AG10803 (cell line): Measurements from ENCODE around the gene GCGR.

Experiments
- DNase-seq: peaks from one replicate; pipeline ENCODE4 v3.0.0; 2010; ENCODE audit warnings: low read depth
- H3K4me3 ChIP-seq: 2 replicates; pipeline ENCODE4 v1.5.1; 2011; ENCODE audit warnings: mild to moderate bottlenecking, low read length, control low read depth
- TF ChIP-seq, protein P1 (sequence below): conservative IDR thresholded peaks from 2 replicates; pipeline ENCODE4 v1.5.1; 2011; ENCODE audit warnings: mild to moderate bottlenecking, low read length, control low read depth, inconsistent platforms

Gene GCGR

DNA sequence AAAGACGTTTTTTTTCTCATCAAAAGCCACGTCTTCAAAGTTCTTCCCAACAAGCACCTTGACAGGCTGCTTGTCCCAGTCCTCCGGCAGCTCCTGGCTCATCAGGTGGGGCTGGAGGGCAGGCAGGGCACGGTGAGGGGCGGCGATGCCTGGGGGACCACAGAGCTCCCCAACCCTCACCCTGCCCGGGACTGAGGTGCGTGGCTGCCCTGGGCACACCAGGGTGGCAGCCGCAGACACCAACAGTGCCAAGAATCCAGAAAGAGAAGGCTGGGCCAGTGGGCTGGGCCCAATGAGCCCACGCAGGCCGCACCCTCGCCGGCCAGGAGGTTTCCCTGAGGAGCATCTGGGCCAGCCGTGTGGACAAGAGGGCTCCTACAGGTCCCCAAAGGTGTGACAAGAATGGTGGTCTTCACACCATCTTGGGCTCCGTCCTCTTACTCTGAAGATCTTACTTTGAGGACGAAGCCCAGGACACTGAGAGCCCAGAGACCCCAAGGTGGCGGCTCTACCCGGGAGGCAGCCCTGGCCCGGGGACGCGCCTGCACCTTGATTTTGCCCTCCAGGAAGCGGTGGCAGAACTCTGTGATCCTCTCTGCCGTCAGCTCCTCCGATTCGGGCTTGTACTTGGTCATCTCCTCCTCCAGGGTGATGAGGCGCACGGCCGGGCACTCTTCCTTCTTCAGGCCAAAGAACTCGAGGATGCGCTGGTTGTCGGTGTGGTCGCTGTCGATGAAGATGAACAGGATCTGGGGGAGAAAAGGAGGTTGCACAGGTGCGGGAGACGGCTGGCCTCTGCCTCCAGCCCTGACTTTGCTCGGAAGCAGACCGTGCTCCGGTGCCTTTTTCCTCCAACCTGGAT, 42.2 kb downstream of the GCGR start:
- TF ChIP-seq, protein P1, sequence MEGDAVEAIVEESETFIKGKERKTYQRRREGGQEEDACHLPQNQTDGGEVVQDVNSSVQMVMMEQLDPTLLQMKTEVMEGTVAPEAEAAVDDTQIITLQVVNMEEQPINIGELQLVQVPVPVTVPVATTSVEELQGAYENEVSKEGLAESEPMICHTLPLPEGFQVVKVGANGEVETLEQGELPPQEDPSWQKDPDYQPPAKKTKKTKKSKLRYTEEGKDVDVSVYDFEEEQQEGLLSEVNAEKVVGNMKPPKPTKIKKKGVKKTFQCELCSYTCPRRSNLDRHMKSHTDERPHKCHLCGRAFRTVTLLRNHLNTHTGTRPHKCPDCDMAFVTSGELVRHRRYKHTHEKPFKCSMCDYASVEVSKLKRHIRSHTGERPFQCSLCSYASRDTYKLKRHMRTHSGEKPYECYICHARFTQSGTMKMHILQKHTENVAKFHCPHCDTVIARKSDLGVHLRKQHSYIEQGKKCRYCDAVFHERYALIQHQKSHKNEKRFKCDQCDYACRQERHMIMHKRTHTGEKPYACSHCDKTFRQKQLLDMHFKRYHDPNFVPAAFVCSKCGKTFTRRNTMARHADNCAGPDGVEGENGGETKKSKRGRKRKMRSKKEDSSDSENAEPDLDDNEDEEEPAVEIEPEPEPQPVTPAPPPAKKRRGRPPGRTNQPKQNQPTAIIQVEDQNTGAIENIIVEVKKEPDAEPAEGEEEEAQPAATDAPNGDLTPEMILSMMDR: no peak
- DNase-seq: no peak
- no peak overlapping the region for H3K4me3 ChIP-seq

DNA sequence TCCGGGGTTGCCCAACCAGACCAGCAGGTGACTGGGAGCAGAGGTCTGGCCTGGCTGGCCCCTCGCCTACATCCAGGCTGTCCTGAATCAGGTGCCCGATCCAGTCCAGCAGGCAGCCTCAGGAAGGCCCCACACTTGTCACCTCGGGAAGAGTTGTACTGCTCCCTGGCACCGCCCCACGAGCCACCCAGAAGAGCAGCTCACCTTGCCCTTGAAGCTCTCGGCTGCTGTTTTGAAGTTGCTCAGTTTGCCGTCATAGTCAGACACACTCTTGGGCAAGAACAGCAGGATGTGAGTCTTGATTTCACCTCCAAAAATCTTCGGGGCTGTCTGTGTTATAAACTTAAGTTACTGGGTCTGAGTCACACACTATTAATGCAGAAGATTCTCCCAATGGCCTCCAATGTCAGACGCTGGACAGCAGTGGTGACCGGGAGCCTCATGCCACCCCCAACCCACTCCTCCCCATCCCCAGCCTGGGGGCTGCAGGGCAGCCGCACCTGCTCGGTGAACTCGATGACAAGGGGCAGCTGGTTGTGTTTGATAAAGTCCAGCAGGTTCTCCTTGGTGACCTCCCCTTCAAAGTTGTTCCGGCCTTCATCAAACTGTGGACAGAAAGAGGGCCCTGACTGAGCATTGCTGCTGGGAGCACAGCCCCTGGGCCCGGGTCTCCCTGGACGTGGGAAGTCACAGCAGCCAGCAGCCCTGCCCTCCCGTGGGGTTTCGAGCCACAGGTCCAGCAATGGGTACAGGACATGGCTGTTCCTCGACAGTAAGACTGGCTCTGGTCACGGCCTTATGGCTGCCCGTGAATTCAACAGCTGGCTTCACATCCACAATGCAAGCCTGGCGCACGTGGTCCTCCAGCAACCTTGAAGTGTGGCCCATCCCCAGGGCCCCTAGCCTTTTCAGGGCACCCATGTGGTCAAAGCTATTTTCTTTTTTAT, 43.1 kb downstream of the GCGR start:
- no peak for DNase-seq
- no peak overlapping the region for H3K4me3 ChIP-seq
- TF ChIP-seq, protein P1: no peak

DNA sequence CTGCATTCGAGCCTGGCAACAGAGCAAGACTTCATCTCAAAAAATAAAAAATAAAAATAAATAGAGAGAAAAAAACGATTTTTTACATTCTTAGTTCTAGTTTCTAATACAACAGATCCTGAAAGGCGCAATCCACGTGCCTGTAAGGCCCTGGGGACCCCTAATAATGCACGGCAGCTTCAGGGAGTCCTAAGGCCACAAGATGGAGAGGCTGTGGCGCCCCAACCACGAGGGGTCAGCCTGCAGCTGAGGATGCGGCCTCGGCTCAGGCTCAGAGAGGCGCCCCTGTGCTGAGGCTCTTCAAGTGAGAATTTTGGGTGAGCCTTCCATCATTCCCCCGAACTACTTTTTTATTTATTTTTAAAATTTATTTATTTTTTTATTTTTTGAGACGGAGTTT, 45.5 kb downstream of the GCGR start:
- no peak for DNase-seq
- TF ChIP-seq, protein P1: no peak

DNA sequence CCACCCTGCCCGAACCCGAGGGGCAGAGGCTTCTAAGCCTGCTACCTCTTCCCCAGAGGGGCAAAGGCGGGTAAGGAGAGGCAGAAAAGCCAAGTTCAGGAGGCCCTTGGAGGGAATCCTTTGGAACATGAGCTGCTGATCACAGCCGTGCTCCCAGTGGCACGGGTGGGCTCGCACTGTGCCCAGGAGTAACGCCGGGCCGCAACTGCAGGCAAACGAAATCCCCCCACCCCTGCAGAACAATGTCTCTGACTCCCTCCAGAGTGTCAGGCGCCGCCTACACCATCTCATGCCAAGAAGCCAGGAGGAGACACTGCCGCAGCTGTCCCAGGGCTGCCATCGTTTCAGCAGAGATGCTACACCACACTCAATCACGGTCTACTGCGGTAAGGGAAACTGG, 47.5 kb downstream of the GCGR start:
- no peak overlapping the region for H3K4me3 ChIP-seq
- no peak for DNase-seq
- TF ChIP-seq, protein P1: no peak

More for the DNA sequence above, 45.5 kb downstream of the GCGR start:
- no peak overlapping the region for H3K4me3 ChIP-seq

DNA sequence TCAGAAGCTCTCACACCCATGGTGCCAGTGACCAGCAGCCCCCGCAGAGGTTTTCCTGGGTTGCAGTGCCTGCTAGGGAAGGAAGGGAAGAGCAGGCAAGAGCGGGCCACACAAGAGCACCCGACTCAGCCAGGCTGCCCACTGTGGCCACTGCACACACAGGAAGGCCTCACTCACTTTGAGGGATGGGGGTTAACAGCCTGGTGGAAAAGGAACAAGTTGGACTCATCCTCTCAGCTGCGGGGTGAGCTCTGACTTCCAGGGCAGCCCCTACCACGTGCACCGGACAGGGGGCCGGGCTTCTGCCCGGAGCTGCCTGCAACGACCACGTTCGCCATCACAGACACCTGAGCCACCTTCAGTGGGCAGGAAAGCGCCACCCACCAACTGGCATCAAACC, 48.3 kb downstream of the GCGR start:
- H3K4me3 ChIP-seq: no peak overlapping the region
- DNase-seq: no peak
- TF ChIP-seq, protein P1: no peak

DNA sequence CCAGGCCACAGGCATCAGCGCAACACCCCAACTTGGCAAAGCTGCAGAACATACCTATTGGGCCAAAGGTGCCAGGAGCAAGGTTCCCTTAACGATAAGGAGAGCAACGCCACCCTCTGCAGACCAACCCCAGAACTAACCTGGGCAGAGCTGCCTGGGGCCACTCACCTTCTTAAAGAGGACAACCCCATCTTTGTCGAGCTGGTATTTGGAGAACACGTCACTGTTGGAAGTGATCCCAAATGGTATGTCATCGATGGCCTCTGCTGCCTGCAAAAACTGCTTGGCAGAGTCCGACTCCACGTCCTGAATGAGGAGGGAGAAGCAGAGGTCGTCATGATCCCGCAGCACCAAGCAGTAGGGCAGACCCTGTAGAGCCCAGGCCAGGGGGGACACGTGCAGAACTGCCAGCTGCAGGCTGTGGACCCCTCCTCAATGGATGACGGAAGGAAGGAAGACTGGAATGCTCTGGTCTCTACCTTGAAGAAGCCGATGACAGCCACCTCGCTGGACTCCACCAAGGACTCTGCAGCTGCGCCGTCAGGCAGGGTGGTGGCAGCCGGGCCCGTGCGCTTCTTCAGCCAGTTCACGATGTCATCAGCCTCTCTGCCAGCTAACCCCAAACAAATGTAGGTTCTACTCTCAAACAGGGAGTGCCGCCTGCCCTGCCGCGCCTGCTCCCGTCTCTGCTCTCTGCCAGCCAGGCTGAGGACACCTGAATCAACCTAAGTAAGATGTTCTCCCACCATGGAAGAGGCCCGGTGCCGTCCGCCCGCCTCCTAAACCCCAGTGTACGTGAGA, 51.2 kb downstream of the GCGR start:
- DNase-seq: peak; percentile 35
- no peak overlapping the region for H3K4me3 ChIP-seq
- TF ChIP-seq, protein P1: no peak
